HepG2 (cell line): Measurements from ENCODE around the gene UBR7. TPM values are rescaled to one million over a fixed set of nuclear protein-coding genes. Genes with fewer than 3 reads are reported as not detected.

ENCODE experiments used
- ATAC-seq: fragments of 200-7000 bp; cut with Tn5 transposase; 3 replicates; pipeline ENCODE4 v1.9.1; 2020; ENCODE audit warnings: mild to moderate bottlenecking, moderate library complexity
- BruUV-seq: library from RNA; stranded (reverse); fragments of 400-500 nt; replicated peaks from 2 replicates; lab custom pipeline; 2021; lab: Mats Ljungman, UMichigan
- CTCF ChIA-PET: fragments of 300-600 bp; formaldehyde crosslinking; extraction: SDS; loops from one replicate; lab custom pipeline; 2021; ENCODE audit warnings: low total read pairs, inconsistent platforms, low intra/inter-chr PET ratio; lab: Yijun Ruan, JAX
- POLR2A ChIA-PET: fragments of 350-600 bp; sonication (Branson Sonifier 250); formaldehyde crosslinking; loops from one replicate; lab custom pipeline; 2020; ENCODE audit warnings: antibody characterized with exemption, inconsistent platforms; lab: Yijun Ruan, JAX
- DNase-seq: peaks from one replicate; pipeline ENCODE4 v3.0.0-alpha.2; 2015; ENCODE audit warnings: low spot score
- FAIRE-seq: peaks from 3 replicates; lab custom pipeline; 2011; peaks lifted over from hg19 to GRCh38; lab: Jason Lieb, UNC
- H2AFZ ChIP-seq: one replicate; pipeline ENCODE4 v1.6.1; 2011; ENCODE audit warnings: low read length, inconsistent platforms
- H3K27ac ChIP-seq: fragments of 300-600 bp; 3 replicates; pipeline ENCODE4 v1.8.0; 2011; ENCODE audit warnings: mixed run types, mild to moderate bottlenecking, mixed read lengths, low read length, inconsistent platforms; ENCODE audit not compliant: insufficient read depth; ENCODE audit errors: extremely low read length
- H3K27me3 ChIP-seq, 2 experiments: fragments of 200-600 bp in 1 of 2; 2 replicates in 1 of 2; 3 replicates in 1 of 2; pipeline versions ENCODE4 v1.6.0 to v1.8.0; 2011; ENCODE audit warnings: low read length in 2 of 2, mild to moderate bottlenecking in 2 of 2, moderate library complexity in 2 of 2, inconsistent platforms in 1 of 2; ENCODE audit not compliant: insufficient read depth in 2 of 2, control insufficient read depth in 1 of 2
- H3K36me3 ChIP-seq, 2 experiments: fragments of 200-600 bp in 1 of 2; replicated peaks in 1 of 2; 2 replicates in 1 of 2; 3 replicates in 1 of 2; pipeline versions ENCODE4 v1.5.1 to v1.8.0; 2011; ENCODE audit warnings: low read length in 2 of 2, inconsistent platforms in 1 of 2; ENCODE audit not compliant: insufficient read depth in 2 of 2, control insufficient read depth in 1 of 2
- H3K4me1 ChIP-seq: 2 replicates; pipeline ENCODE4 v1.5.1; 2012; ENCODE audit warnings: low read length, inconsistent platforms; ENCODE audit not compliant: insufficient read depth
- H3K4me2 ChIP-seq: 2 replicates; pipeline ENCODE4 v1.6.0; 2011; ENCODE audit warnings: low read depth, low read length, inconsistent platforms
- H3K4me3 ChIP-seq, 3 experiments: fragments of 200-600 bp in 1 of 3; sonication (generic), shearing (Covaris generic) in 1 of 3; replicated peaks in 1 of 3; 2 replicates each; pipeline ENCODE4 v1.5.1; 2011 to 2016; ENCODE audit warnings: low read length in 3 of 3, inconsistent platforms in 2 of 3, low read depth in 2 of 3, mild to moderate bottlenecking in 2 of 3, control low read depth in 1 of 3, mixed read lengths in 1 of 3; ENCODE audit not compliant: insufficient read depth in 1 of 3
- H3K79me2 ChIP-seq: one replicate; pipeline ENCODE4 v1.6.1; 2011; ENCODE audit warnings: low read length, inconsistent platforms; ENCODE audit not compliant: insufficient read depth
- H3K9ac ChIP-seq: 2 replicates; pipeline ENCODE4 v1.6.0; 2011; ENCODE audit warnings: mild to moderate bottlenecking, low read depth, low read length, inconsistent platforms; ENCODE audit not compliant: insufficient read depth
- H3K9me3 ChIP-seq: 2 replicates; pipeline ENCODE4 v1.5.1; 2012; ENCODE audit warnings: mild to moderate bottlenecking, low read length
- H4K20me1 ChIP-seq: 2 replicates; pipeline ENCODE4 v1.6.0; 2011; ENCODE audit warnings: inconsistent platforms, mild to moderate bottlenecking, low read length, moderate library complexity; ENCODE audit not compliant: insufficient read depth
- ATF7-NPFF ChIP-seq: sonication (generic); formaldehyde crosslinking; IDR thresholded peaks from 2 replicates; pipeline ENCODE4 v1.8.1; 2023; ENCODE audit warnings: mild to moderate bottlenecking, low read depth, missing genetic modification reagents, moderate library complexity
- DR1 ChIP-seq: sonication (generic); formaldehyde crosslinking; IDR thresholded peaks from 2 replicates; pipeline ENCODE4 v1.8.0; 2021; ENCODE audit warnings: mild to moderate bottlenecking, missing genetic modification reagents, inconsistent platforms
- FOSL2 ChIP-seq: sonication (generic); formaldehyde crosslinking; IDR thresholded peaks from 2 replicates; pipeline ENCODE4 v1.4.0; 2020; ENCODE audit warnings: missing genetic modification reagents
- HOXA3 ChIP-seq: sonication (generic); formaldehyde crosslinking; IDR thresholded peaks from 2 replicates; pipeline ENCODE4 v1.5.0; 2020; ENCODE audit warnings: missing genetic modification reagents
- NBN ChIP-seq: fragments of 450-650 bp; conservative IDR thresholded peaks from 2 replicates; pipeline ENCODE4 v1.6.1; 2017
- NCOA1 ChIP-seq: sonication (generic); formaldehyde crosslinking; IDR thresholded peaks from 2 replicates; pipeline ENCODE4 v1.9.0; 2021; ENCODE audit warnings: missing genetic modification reagents
- RAD51 ChIP-seq: fragments of 450-650 bp; IDR thresholded peaks from 2 replicates; pipeline ENCODE4 v1.6.1; 2016; ENCODE audit warnings: borderline replicate concordance
- TP53 ChIP-seq: sonication (generic); formaldehyde crosslinking; conservative IDR thresholded peaks from 2 replicates; pipeline ENCODE4 v1.4.0; 2020; ENCODE audit warnings: missing genetic modification reagents
- ZBTB34 ChIP-seq: sonication (generic); formaldehyde crosslinking; IDR thresholded peaks from 2 replicates; pipeline ENCODE4 v1.8.0; 2022; ENCODE audit warnings: mild to moderate bottlenecking, missing genetic modification reagents
- ZHX2 ChIP-seq, 2 experiments: sonication (generic) in 1 of 2; formaldehyde crosslinking in 1 of 2; IDR thresholded peaks; 2 replicates each; pipeline versions ENCODE4 v1.6.1 to v1.9.0; 2014 to 2022; ENCODE audit warnings: antibody characterized with exemption in 1 of 2, borderline replicate concordance in 1 of 2, inconsistent platforms in 1 of 2, low read depth in 1 of 2, missing genetic modification reagents in 1 of 2
- ZNF629 ChIP-seq: sonication (generic); formaldehyde crosslinking; conservative IDR thresholded peaks from 2 replicates; pipeline ENCODE4 v1.5.0; 2020; ENCODE audit warnings: missing genetic modification reagents
- ZNF839 ChIP-seq: sonication (generic); formaldehyde crosslinking; IDR thresholded peaks from 2 replicates; pipeline ENCODE4 v1.4.0; 2020; ENCODE audit warnings: missing genetic modification reagents, mild to moderate bottlenecking, borderline replicate concordance
- ZSCAN20 ChIP-seq: sonication (generic); formaldehyde crosslinking; IDR thresholded peaks from 2 replicates; pipeline ENCODE4 v1.4.0; 2020; ENCODE audit warnings: missing genetic modification reagents, mild to moderate bottlenecking, borderline replicate concordance
- WGBS: methylation state at CpG from one replicate; pipeline ENCODE4 v1.1.6; 2017; ENCODE audit warnings: low lambda C conversion rate; 5-methylcytosine and 5-hydroxymethylcytosine counted together
- in situ Hi-C: cut with HindIII; loops from 2 replicates; pipeline ENCODE4 v1.10.0; 2017; ENCODE audit warnings: low pct_unique_long_range_greater_than_20kb; ENCODE audit not compliant: extremely low pct_ligation_motif_present
- intact Hi-C: fragments of 100-400 bp; cut with micrococcal nuclease; formaldehyde crosslinking; loops from one replicate; pipeline ENCODE4 v1.10.0; 2022; ENCODE audit not compliant: unreplicated experiment
- polyA plus RNA-seq, 8 experiments: library from polyadenylated mRNA; depleted of rRNA in 3 of 8; stranded (reverse) in 7 of 8; unstranded in 1 of 8; fragments of >200 nt; fragmentation: Illumina TruSeq in 4 of 8; extraction: Trizol in 4 of 8; gene quantifications; 2 replicates each; pipeline versions ENCODE4 v1.2.1 to v1.2.3, GENCODE V29; 2011 to 2016; ENCODE audit warnings: low read depth in 4 of 8, missing spikeins in 1 of 8, mixed read lengths in 1 of 8; ENCODE audit not compliant: insufficient read depth in 1 of 8
- total RNA-seq, 5 experiments: library from RNA; depleted of rRNA; stranded (reverse); fragments of >200 nt; fragmentation: Illumina TruSeq; extraction: Trizol; gene quantifications; 2 replicates each; pipeline ENCODE4 v1.2.3, GENCODE V29; 2016; ENCODE audit warnings: low read depth in 1 of 5
- TF ChIP-seq, protein P1 (sequence below): sonication (generic); formaldehyde crosslinking; conservative IDR thresholded peaks from 2 replicates; pipeline ENCODE4 v1.4.0; 2020; ENCODE audit warnings: missing genetic modification reagents
- TF ChIP-seq, protein P2 (sequence below): sonication (generic); formaldehyde crosslinking; IDR thresholded peaks from 2 replicates; pipeline ENCODE4 v1.5.0; 2020; ENCODE audit warnings: mild to moderate bottlenecking, missing genetic modification reagents

The UBR7 gene
- total and polyA plus RNA-seq, 2 of the 13 experiments (the other 11 are each of a cell fraction or from before 2014, with no cell fraction given), result 11.0 to 19.7 TPM

GRCh38 chr14:93263416-93263815 is 56.4 kb downstream of the UBR7 start:
- TF ChIP-seq NBN, result no peak
- TF ChIP-seq FOSL2 (CRISPR knock-in tag), result no peak
- TF ChIP-seq, protein P1, sequence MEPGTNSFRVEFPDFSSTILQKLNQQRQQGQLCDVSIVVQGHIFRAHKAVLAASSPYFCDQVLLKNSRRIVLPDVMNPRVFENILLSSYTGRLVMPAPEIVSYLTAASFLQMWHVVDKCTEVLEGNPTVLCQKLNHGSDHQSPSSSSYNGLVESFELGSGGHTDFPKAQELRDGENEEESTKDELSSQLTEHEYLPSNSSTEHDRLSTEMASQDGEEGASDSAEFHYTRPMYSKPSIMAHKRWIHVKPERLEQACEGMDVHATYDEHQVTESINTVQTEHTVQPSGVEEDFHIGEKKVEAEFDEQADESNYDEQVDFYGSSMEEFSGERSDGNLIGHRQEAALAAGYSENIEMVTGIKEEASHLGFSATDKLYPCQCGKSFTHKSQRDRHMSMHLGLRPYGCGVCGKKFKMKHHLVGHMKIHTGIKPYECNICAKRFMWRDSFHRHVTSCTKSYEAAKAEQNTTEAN (CRISPR knock-in tag), result no peak
- TF ChIP-seq ZSCAN20 (CRISPR knock-in tag), result no peak
- no peak for TF ChIP-seq HOXA3
- no peak for TF ChIP-seq ZNF629 (CRISPR knock-in tag)
- TF ChIP-seq ZBTB34 (CRISPR knock-in tag), result no peak
- TF ChIP-seq TP53, result no peak
- TF ChIP-seq DR1, result no peak
- TF ChIP-seq NCOA1 (CRISPR knock-in tag), result no peak
- no peak for TF ChIP-seq ZHX2 (IDR thresholded peaks at IDR 0.05; ENCODE audit: low read depth)
- no peak for TF ChIP-seq ZHX2 (CRISPR knock-in tag; IDR thresholded peaks at IDR 0.05; ENCODE audit: borderline replicate concordance)
- TF ChIP-seq ATF7-NPFF (CRISPR knock-in tag), result no peak
- TF ChIP-seq RAD51, result no peak
- TF ChIP-seq, protein P2, sequence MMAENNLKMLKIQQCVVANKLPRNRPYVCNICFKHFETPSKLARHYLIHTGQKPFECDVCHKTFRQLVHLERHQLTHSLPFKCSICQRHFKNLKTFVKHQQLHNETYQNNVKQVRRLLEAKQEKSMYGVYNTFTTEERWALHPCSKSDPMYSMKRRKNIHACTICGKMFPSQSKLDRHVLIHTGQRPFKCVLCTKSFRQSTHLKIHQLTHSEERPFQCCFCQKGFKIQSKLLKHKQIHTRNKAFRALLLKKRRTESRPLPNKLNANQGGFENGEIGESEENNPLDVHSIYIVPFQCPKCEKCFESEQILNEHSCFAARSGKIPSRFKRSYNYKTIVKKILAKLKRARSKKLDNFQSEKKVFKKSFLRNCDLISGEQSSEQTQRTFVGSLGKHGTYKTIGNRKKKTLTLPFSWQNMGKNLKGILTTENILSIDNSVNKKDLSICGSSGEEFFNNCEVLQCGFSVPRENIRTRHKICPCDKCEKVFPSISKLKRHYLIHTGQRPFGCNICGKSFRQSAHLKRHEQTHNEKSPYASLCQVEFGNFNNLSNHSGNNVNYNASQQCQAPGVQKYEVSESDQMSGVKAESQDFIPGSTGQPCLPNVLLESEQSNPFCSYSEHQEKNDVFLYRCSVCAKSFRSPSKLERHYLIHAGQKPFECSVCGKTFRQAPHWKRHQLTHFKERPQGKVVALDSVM (CRISPR knock-in tag), result no peak
- no peak for TF ChIP-seq ZNF839 (CRISPR knock-in tag)
- no peak overlapping the region for H3K4me2 ChIP-seq
- H3K4me3 ChIP-seq, result no peak overlapping the region
- H3K79me2 ChIP-seq, result no peaks in the 10 kb centered on the region
- ChIA-PET POLR2A (no interaction called here), CTCF (no interaction called here)
- H2AFZ ChIP-seq, result no peak overlapping the region
- peaks cover 22% of the 10 kb centered on the region for H3K4me1 ChIP-seq
- no peak for FAIRE-seq
- H4K20me1 ChIP-seq, result no peaks in the 10 kb centered on the region
- intact Hi-C loops (no loop called here), in situ Hi-C loops (no loop called here)
- H3K9ac ChIP-seq, result no peak overlapping the region
- DNase-seq, result no peak
- H3K27ac ChIP-seq, result no peak overlapping the region
- no peaks in the 10 kb centered on the region for H3K27me3 ChIP-seq
- 100% methylated on average over 1 of the region's 1 CpG for WGBS
- H3K36me3 ChIP-seq, result peaks cover 7 to 25% of the 10 kb centered on the region in 2 experiments
- ATAC-seq, result no peak
- no TSS peak for BruUV-seq
- H3K9me3 ChIP-seq, result no peaks in the 10 kb centered on the region
